ENCODE measurements around the gene PADI4. TPM values are rescaled to one million over a fixed set of nuclear protein-coding genes. Genes with fewer than 3 reads are reported as not detected.

Gene PADI4
- total RNA-seq, 1 experiment from 2014 or later = 0.26 TPM

DNA sequence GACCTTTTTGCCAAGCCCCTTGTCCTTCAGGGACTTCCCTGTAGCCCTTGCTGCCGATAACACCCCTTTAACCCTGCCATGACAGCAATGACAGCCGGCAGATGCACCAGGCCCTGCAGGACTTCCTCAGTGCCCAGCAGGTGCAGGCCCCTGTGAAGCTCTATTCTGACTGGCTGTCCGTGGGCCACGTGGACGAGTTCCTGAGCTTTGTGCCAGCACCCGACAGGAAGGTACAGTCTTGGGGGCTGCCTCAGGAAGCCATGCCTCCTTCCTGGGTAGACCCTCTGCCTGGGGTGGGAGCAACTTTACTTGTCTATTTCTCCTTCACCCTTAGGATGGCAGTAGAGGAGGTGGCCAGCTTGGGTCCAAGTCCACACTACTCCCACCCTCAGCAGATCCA, 47.9 kb downstream of the PADI4 start:
- TF ChIP-seq, protein P1, sequence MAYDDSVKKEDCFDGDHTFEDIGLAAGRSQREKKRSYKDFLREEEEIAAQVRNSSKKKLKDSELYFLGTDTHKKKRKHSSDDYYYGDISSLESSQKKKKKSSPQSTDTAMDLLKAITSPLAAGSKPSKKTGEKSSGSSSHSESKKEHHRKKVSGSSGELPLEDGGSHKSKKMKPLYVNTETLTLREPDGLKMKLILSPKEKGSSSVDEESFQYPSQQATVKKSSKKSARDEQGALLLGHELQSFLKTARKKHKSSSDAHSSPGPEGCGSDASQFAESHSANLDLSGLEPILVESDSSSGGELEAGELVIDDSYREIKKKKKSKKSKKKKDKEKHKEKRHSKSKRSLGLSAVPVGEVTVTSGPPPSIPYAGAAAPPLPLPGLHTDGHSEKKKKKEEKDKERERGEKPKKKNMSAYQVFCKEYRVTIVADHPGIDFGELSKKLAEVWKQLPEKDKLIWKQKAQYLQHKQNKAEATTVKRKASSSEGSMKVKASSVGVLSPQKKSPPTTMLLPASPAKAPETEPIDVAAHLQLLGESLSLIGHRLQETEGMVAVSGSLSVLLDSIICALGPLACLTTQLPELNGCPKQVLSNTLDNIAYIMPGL (CRISPR knock-in tag; IDR thresholded peaks at IDR 0.05) = no peak
- TF ChIP-seq, protein P2, sequence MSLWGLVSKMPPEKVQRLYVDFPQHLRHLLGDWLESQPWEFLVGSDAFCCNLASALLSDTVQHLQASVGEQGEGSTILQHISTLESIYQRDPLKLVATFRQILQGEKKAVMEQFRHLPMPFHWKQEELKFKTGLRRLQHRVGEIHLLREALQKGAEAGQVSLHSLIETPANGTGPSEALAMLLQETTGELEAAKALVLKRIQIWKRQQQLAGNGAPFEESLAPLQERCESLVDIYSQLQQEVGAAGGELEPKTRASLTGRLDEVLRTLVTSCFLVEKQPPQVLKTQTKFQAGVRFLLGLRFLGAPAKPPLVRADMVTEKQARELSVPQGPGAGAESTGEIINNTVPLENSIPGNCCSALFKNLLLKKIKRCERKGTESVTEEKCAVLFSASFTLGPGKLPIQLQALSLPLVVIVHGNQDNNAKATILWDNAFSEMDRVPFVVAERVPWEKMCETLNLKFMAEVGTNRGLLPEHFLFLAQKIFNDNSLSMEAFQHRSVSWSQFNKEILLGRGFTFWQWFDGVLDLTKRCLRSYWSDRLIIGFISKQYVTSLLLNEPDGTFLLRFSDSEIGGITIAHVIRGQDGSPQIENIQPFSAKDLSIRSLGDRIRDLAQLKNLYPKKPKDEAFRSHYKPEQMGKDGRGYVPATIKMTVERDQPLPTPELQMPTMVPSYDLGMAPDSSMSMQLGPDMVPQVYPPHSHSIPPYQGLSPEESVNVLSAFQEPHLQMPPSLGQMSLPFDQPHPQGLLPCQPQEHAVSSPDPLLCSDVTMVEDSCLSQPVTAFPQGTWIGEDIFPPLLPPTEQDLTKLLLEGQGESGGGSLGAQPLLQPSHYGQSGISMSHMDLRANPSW (CRISPR knock-in tag; conservative IDR thresholded peaks at IDR 0.05; ENCODE audit: low read depth) = no peak
- TF ChIP-seq GABPB1 (CRISPR knock-in tag; IDR thresholded peaks at IDR 0.05) = no peak
- TF ChIP-seq, protein P3, sequence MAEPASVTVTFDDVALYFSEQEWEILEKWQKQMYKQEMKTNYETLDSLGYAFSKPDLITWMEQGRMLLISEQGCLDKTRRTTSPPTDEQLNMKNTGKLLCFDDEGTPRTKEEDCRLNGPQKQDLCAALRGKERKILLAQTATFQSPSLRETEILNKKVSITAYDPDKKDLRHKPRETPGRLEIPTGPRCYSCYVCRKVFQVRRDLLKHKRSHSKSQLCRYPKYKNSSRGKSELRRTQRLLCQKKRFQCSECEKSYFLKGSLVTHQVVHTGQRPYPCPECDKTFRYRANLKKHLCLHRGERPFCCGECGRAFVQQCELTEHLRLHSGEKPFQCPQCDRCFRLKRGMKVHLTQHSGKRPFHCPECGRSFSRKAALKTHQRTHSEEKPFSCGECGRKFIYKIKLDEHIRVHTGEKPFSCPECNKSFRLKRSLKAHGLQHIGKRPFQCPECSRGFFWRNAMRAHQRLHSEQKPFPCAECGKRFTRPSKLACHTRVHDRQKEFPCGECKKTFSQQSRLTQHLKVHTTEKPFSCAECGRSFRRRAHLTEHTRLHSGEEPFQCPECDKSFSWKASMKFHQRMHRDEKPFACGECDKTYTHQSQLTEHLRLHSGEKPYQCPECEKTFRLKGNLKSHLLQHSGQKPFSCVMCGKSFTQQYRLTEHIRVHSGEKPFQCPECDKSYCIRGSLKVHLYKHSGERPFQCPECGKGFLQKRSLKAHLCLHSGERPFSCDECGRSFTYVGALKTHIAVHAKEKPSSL (CRISPR knock-in tag; conservative IDR thresholded peaks at IDR 0.05) = no peak
- TF ChIP-seq, protein P4, sequence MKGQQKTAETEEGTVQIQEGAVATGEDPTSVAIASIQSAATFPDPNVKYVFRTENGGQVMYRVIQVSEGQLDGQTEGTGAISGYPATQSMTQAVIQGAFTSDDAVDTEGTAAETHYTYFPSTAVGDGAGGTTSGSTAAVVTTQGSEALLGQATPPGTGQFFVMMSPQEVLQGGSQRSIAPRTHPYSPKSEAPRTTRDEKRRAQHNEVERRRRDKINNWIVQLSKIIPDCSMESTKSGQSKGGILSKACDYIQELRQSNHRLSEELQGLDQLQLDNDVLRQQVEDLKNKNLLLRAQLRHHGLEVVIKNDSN (CRISPR knock-in tag; IDR thresholded peaks at IDR 0.05) = no peak
- TF ChIP-seq SOX15 (CRISPR knock-in tag; IDR thresholded peaks at IDR 0.05) = no peak
- no peak for TF ChIP-seq GRHL2 (CRISPR knock-in tag; IDR thresholded peaks at IDR 0.05; ENCODE audit: insufficient replicate concordance, severe bottlenecking)
- TF ChIP-seq, protein P5, sequence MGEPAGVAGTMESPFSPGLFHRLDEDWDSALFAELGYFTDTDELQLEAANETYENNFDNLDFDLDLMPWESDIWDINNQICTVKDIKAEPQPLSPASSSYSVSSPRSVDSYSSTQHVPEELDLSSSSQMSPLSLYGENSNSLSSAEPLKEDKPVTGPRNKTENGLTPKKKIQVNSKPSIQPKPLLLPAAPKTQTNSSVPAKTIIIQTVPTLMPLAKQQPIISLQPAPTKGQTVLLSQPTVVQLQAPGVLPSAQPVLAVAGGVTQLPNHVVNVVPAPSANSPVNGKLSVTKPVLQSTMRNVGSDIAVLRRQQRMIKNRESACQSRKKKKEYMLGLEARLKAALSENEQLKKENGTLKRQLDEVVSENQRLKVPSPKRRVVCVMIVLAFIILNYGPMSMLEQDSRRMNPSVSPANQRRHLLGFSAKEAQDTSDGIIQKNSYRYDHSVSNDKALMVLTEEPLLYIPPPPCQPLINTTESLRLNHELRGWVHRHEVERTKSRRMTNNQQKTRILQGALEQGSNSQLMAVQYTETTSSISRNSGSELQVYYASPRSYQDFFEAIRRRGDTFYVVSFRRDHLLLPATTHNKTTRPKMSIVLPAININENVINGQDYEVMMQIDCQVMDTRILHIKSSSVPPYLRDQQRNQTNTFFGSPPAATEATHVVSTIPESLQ (CRISPR knock-in tag; IDR thresholded peaks at IDR 0.05) = no peak
- no peak for TF ChIP-seq SMAD4 (CRISPR knock-in tag; IDR thresholded peaks at IDR 0.05)
- TF ChIP-seq, protein P6, sequence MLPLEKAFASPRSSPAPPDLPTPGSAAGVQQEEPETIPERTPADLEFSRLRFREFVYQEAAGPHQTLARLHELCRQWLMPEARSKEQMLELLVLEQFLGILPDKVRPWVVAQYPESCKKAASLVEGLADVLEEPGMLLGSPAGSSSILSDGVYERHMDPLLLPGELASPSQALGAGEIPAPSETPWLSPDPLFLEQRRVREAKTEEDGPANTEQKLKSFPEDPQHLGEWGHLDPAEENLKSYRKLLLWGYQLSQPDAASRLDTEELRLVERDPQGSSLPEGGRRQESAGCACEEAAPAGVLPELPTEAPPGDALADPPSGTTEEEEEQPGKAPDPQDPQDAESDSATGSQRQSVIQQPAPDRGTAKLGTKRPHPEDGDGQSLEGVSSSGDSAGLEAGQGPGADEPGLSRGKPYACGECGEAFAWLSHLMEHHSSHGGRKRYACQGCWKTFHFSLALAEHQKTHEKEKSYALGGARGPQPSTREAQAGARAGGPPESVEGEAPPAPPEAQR (CRISPR knock-in tag; IDR thresholded peaks at IDR 0.05) = no peak
- TF ChIP-seq JUN (CRISPR knock-in tag; IDR thresholded peaks at IDR 0.05) = no peak
- TF ChIP-seq ESRRA (CRISPR knock-in tag; IDR thresholded peaks at IDR 0.05; ENCODE audit: borderline replicate concordance) = no peak
- TF ChIP-seq TEAD4 (CRISPR knock-in tag; IDR thresholded peaks at IDR 0.05) = no peak
- TF ChIP-seq, protein P7, sequence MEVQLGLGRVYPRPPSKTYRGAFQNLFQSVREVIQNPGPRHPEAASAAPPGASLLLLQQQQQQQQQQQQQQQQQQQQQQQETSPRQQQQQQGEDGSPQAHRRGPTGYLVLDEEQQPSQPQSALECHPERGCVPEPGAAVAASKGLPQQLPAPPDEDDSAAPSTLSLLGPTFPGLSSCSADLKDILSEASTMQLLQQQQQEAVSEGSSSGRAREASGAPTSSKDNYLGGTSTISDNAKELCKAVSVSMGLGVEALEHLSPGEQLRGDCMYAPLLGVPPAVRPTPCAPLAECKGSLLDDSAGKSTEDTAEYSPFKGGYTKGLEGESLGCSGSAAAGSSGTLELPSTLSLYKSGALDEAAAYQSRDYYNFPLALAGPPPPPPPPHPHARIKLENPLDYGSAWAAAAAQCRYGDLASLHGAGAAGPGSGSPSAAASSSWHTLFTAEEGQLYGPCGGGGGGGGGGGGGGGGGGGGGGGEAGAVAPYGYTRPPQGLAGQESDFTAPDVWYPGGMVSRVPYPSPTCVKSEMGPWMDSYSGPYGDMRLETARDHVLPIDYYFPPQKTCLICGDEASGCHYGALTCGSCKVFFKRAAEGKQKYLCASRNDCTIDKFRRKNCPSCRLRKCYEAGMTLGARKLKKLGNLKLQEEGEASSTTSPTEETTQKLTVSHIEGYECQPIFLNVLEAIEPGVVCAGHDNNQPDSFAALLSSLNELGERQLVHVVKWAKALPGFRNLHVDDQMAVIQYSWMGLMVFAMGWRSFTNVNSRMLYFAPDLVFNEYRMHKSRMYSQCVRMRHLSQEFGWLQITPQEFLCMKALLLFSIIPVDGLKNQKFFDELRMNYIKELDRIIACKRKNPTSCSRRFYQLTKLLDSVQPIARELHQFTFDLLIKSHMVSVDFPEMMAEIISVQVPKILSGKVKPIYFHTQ (CRISPR knock-in tag; IDR thresholded peaks at IDR 0.05) = no peak
- TF ChIP-seq, protein P8, sequence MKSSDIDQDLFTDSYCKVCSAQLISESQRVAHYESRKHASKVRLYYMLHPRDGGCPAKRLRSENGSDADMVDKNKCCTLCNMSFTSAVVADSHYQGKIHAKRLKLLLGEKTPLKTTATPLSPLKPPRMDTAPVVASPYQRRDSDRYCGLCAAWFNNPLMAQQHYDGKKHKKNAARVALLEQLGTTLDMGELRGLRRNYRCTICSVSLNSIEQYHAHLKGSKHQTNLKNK (CRISPR knock-in tag; IDR thresholded peaks at IDR 0.05) = no peak
- TF ChIP-seq SP1 (CRISPR knock-in tag; conservative IDR thresholded peaks at IDR 0.05) = no peak
- TF ChIP-seq, protein P9, sequence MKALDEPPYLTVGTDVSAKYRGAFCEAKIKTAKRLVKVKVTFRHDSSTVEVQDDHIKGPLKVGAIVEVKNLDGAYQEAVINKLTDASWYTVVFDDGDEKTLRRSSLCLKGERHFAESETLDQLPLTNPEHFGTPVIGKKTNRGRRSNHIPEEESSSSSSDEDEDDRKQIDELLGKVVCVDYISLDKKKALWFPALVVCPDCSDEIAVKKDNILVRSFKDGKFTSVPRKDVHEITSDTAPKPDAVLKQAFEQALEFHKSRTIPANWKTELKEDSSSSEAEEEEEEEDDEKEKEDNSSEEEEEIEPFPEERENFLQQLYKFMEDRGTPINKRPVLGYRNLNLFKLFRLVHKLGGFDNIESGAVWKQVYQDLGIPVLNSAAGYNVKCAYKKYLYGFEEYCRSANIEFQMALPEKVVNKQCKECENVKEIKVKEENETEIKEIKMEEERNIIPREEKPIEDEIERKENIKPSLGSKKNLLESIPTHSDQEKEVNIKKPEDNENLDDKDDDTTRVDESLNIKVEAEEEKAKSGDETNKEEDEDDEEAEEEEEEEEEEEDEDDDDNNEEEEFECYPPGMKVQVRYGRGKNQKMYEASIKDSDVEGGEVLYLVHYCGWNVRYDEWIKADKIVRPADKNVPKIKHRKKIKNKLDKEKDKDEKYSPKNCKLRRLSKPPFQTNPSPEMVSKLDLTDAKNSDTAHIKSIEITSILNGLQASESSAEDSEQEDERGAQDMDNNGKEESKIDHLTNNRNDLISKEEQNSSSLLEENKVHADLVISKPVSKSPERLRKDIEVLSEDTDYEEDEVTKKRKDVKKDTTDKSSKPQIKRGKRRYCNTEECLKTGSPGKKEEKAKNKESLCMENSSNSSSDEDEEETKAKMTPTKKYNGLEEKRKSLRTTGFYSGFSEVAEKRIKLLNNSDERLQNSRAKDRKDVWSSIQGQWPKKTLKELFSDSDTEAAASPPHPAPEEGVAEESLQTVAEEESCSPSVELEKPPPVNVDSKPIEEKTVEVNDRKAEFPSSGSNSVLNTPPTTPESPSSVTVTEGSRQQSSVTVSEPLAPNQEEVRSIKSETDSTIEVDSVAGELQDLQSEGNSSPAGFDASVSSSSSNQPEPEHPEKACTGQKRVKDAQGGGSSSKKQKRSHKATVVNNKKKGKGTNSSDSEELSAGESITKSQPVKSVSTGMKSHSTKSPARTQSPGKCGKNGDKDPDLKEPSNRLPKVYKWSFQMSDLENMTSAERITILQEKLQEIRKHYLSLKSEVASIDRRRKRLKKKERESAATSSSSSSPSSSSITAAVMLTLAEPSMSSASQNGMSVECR (CRISPR knock-in tag; IDR thresholded peaks at IDR 0.05; ENCODE audit: borderline replicate concordance) = no peak
- no peak for TF ChIP-seq NR3C1 (CRISPR knock-in tag; conservative IDR thresholded peaks at IDR 0.05; ENCODE audit: low read depth)
- Mint-ChIP-seq H3K4me3 (no peak overlapping the region), H3K9me3 (no peaks in the 10 kb centered on the region), H3K27ac (no peak overlapping the region), H3K27me3 (ENCODE audit: low read depth) (peaks cover 3% of the 10 kb centered on the region; the same call in 1 of the 2 replicates), H3K36me3 (no peaks in the 10 kb centered on the region), H3K4me1 (peaks cover 6% of the 10 kb centered on the region; the same call in 1 of the 2 replicates)
- ATAC-seq = no peak
- DNase-seq (ENCODE audit: low spot score) = no peak
- ChIA-PET CTCF (interaction anchor here (0.8 to 2.1 kb wide), 3 partner anchors 17 to 48 kb away, joined by 3 to 12 read pairs (median 3); no protein-coding TSS in a partner anchor), POLR2A (interaction anchor here (0.5 kb wide), 1 partner anchor 113 kb away, joined by 9 read pairs; no protein-coding TSS in a partner anchor)
